ENCODE measurements around the gene MAPKAPK3.

Gene MAPKAPK3

GRCh38 chr3:50604628-50605588 lies 12.0 kb upstream of the MAPKAPK3 start:
- Histone ChIP-seq H3K4me3 (IDR thresholded peaks at IDR 0.05; ENCODE audit: insufficient read depth, low read depth, low read length) (no peak overlapping the region), H4K20me1 (ENCODE audit: insufficient read depth) (no peaks in the 10 kb centered on the region), H3K27ac (no peak overlapping the region), H3K4me2 (no peak overlapping the region), H3K9ac (no peak overlapping the region), H2AFZ (ENCODE audit: low read depth) (no peak overlapping the region), H3K4me1 (ENCODE audit: low read depth, poor library complexity, severe bottlenecking) (no peaks in the 10 kb centered on the region), H3K36me3 (ENCODE audit: insufficient read depth) (no peaks in the 10 kb centered on the region), H3K27me3 (ENCODE audit: insufficient read depth, low read depth) (no peaks in the 10 kb centered on the region), H3K79me2 (ENCODE audit: insufficient read depth, low read depth) (no peaks in the 10 kb centered on the region)
- TF ChIP-seq CTCF (conservative IDR thresholded peaks at IDR 0.05; ENCODE audit: low read depth, low read length): no peak

GRCh38 chr3:50605901-50606326 lies 11.0 kb upstream of the MAPKAPK3 start:
- Histone ChIP-seq H3K27me3 (ENCODE audit: insufficient read depth, low read depth) (no peaks in the 10 kb centered on the region), H2AFZ (ENCODE audit: low read depth) (no peak overlapping the region), H4K20me1 (ENCODE audit: insufficient read depth) (no peaks in the 10 kb centered on the region), H3K36me3 (ENCODE audit: insufficient read depth) (no peaks in the 10 kb centered on the region), H3K79me2 (ENCODE audit: insufficient read depth, low read depth) (no peaks in the 10 kb centered on the region), H3K9ac (no peak overlapping the region), H3K4me3 (IDR thresholded peaks at IDR 0.05; ENCODE audit: insufficient read depth, low read depth, low read length) (no peak overlapping the region), H3K4me2 (no peak overlapping the region), H3K27ac (no peak overlapping the region), H3K4me1 (ENCODE audit: low read depth, poor library complexity, severe bottlenecking) (peaks cover 4% of the 10 kb centered on the region)
- no peak for TF ChIP-seq CTCF (conservative IDR thresholded peaks at IDR 0.05; ENCODE audit: low read depth, low read length)

GRCh38 chr3:50606596-50606995 lies 10.4 kb upstream of the MAPKAPK3 start:
- H3K9ac ChIP-seq: no peak overlapping the region
- H3K27me3 ChIP-seq (ENCODE audit: insufficient read depth, low read depth): no peaks in the 10 kb centered on the region
- no peaks in the 10 kb centered on the region for H4K20me1 ChIP-seq (ENCODE audit: insufficient read depth)
- H3K36me3 ChIP-seq (ENCODE audit: insufficient read depth): no peaks in the 10 kb centered on the region
- no peak overlapping the region for H2AFZ ChIP-seq (ENCODE audit: low read depth)
- no peak overlapping the region for H3K4me3 ChIP-seq (IDR thresholded peaks at IDR 0.05; ENCODE audit: insufficient read depth, low read depth, low read length)
- H3K4me1 ChIP-seq (ENCODE audit: low read depth, poor library complexity, severe bottlenecking): peaks cover 5% of the 10 kb centered on the region
- no peak overlapping the region for H3K27ac ChIP-seq
- no peaks in the 10 kb centered on the region for H3K79me2 ChIP-seq (ENCODE audit: insufficient read depth, low read depth)
- no peak for TF ChIP-seq CTCF (conservative IDR thresholded peaks at IDR 0.05; ENCODE audit: low read depth, low read length)
- H3K4me2 ChIP-seq: no peak overlapping the region

- no peak overlapping the region for H3K4me3 ChIP-seq (IDR thresholded peaks at IDR 0.05; ENCODE audit: insufficient read depth, low read depth, low read length)
- H3K27ac ChIP-seq: no peak overlapping the region
Observed at GRCh38 chr3:50607271-50608091, 9.5 kb upstream of the MAPKAPK3 start.

More at GRCh38 chr3:50607271-50608091, 9.5 kb upstream of the MAPKAPK3 start:
- no peak for TF ChIP-seq CTCF (conservative IDR thresholded peaks at IDR 0.05; ENCODE audit: low read depth, low read length)
- no peaks in the 10 kb centered on the region for H3K27me3 ChIP-seq (ENCODE audit: insufficient read depth, low read depth)
- no peak overlapping the region for H3K9ac ChIP-seq
- no peaks in the 10 kb centered on the region for H3K36me3 ChIP-seq (ENCODE audit: insufficient read depth)
- no peaks in the 10 kb centered on the region for H4K20me1 ChIP-seq (ENCODE audit: insufficient read depth)
- no peak overlapping the region for H3K4me2 ChIP-seq
- H3K79me2 ChIP-seq (ENCODE audit: insufficient read depth, low read depth): no peaks in the 10 kb centered on the region
- H3K4me1 ChIP-seq (ENCODE audit: low read depth, poor library complexity, severe bottlenecking): peaks cover 8% of the 10 kb centered on the region
- no peak overlapping the region for H2AFZ ChIP-seq (ENCODE audit: low read depth)

Measured in KMS-11 (cell line).